D341Med (cell line): ENCODE data around the gene RBFOX2.

ENCODE experiments used
- DNase-seq: peaks from one replicate; pipeline ENCODE4 v3.0.0; 2012; ENCODE audit warnings: low spot score

RBFOX2 gene

GRCh38 chr22:35896111-35896705 lies 132.4 kb downstream of the RBFOX2 start:
- DNase-seq: no peak

- no peak for DNase-seq
Measured at GRCh38 chr22:35894937-35895708, 133.5 kb downstream of the RBFOX2 start.

GRCh38 chr22:35894464-35894878 lies 134.2 kb downstream of the RBFOX2 start:
- no peak for DNase-seq

- no peak for DNase-seq
Measured at GRCh38 chr22:35893698-35894097, 134.9 kb downstream of the RBFOX2 start.

- no peak for DNase-seq
Measured at GRCh38 chr22:35892192-35892591, 136.4 kb downstream of the RBFOX2 start.

GRCh38 chr22:35891442-35891841 lies 137.2 kb downstream of the RBFOX2 start:
- DNase-seq: no peak

- no peak for DNase-seq
Measured at GRCh38 chr22:35889071-35889470, 139.6 kb downstream of the RBFOX2 start.

GRCh38 chr22:35888181-35888870 lies 140.3 kb downstream of the RBFOX2 start:
- no peak for DNase-seq

- no peak for DNase-seq
Measured at GRCh38 chr22:35887296-35887875, 141.2 kb downstream of the RBFOX2 start.

GRCh38 chr22:35886309-35886708 lies 142.3 kb downstream of the RBFOX2 start:
- no peak for DNase-seq

- DNase-seq: no peak
Measured at GRCh38 chr22:35884529-35884928, 144.1 kb downstream of the RBFOX2 start.

GRCh38 chr22:35883031-35883620 lies 145.5 kb downstream of the RBFOX2 start:
- DNase-seq: no peak

- no peak for DNase-seq
Measured at GRCh38 chr22:35882211-35883030, 146.2 kb downstream of the RBFOX2 start.

- DNase-seq: no peak
Measured at GRCh38 chr22:35879351-35879750, 149.3 kb downstream of the RBFOX2 start.

GRCh38 chr22:35873426-35873825 lies 155.2 kb downstream of the RBFOX2 start:
- no peak for DNase-seq

- no peak for DNase-seq
Measured at GRCh38 chr22:35872451-35872850, 156.2 kb downstream of the RBFOX2 start.

- no peak for DNase-seq
Measured at GRCh38 chr22:35870517-35871293, 157.9 kb downstream of the RBFOX2 start.

- DNase-seq: no peak
Measured at GRCh38 chr22:35868938-35869337, 159.7 kb downstream of the RBFOX2 start.

GRCh38 chr22:35866651-35867050 lies 162.0 kb downstream of the RBFOX2 start:
- no peak for DNase-seq

GRCh38 chr22:35864545-35865165 lies 164.0 kb downstream of the RBFOX2 start:
- peak; percentile 55 for DNase-seq
